HEK293T (cell line): ENCODE measurements around the gene GALC.

Experiments used
- ARNT ChIP-seq: fragments of 450-650 bp; IDR thresholded peaks from 2 replicates; pipeline ENCODE4 v1.6.1; 2017; ENCODE audit warnings: mild to moderate bottlenecking
- BHLHE40 ChIP-seq: fragments of 450-650 bp; IDR thresholded peaks from 2 replicates; pipeline ENCODE4 v1.6.1; 2016; ENCODE audit warnings: mild to moderate bottlenecking, moderate library complexity, borderline replicate concordance
- CTBP1 ChIP-seq: fragments of 450-650 bp; IDR thresholded peaks from 2 replicates; pipeline ENCODE4 v1.6.1; 2016; ENCODE audit warnings: borderline replicate concordance
- ELF4 ChIP-seq: fragments of 450-650 bp; IDR thresholded peaks from 2 replicates; pipeline ENCODE4 v1.6.1; 2017; ENCODE audit warnings: antibody characterized with exemption
- FOXA1 ChIP-seq: fragments of 450-650 bp; IDR thresholded peaks from 2 replicates; pipeline ENCODE4 v1.6.1; 2016; ENCODE audit warnings: mild to moderate bottlenecking
- FOXK2 ChIP-seq: fragments of 450-650 bp; IDR thresholded peaks from 2 replicates; pipeline ENCODE4 v1.6.1; 2016; ENCODE audit warnings: mild to moderate bottlenecking
- FOXM1 ChIP-seq: fragments of 450-650 bp; IDR thresholded peaks from 2 replicates; pipeline ENCODE4 v1.6.1; 2017; ENCODE audit warnings: mild to moderate bottlenecking, borderline replicate concordance
- L3MBTL2 ChIP-seq: fragments of 450-650 bp; conservative IDR thresholded peaks from 2 replicates; pipeline ENCODE4 v1.6.1; 2016; ENCODE audit warnings: mild to moderate bottlenecking
- LEF1 ChIP-seq: fragments of 450-650 bp; IDR thresholded peaks from 2 replicates; pipeline ENCODE4 v1.6.1; 2017; ENCODE audit warnings: mild to moderate bottlenecking, borderline replicate concordance
- NFRKB ChIP-seq: fragments of 450-650 bp; IDR thresholded peaks from 2 replicates; pipeline ENCODE4 v1.6.1; 2016; ENCODE audit warnings: mild to moderate bottlenecking, moderate library complexity
- SP1 ChIP-seq: fragments of 450-650 bp; IDR thresholded peaks from 2 replicates; pipeline ENCODE4 v1.6.1; 2017
- SUZ12 ChIP-seq: fragments of 450-650 bp; IDR thresholded peaks from 2 replicates; pipeline ENCODE4 v1.6.1; 2016; ENCODE audit warnings: mild to moderate bottlenecking
- TARDBP ChIP-seq: fragments of 450-650 bp; IDR thresholded peaks from 2 replicates; pipeline ENCODE4 v1.6.1; 2016
- TF ChIP-seq, protein P1 (sequence below): fragments of 450-650 bp; IDR thresholded peaks from 2 replicates; pipeline ENCODE4 v1.6.1; 2016

GRCh38 chr14:87901236-87901635 is 91.7 kb downstream of the GALC start:
- TF ChIP-seq BHLHE40 = no peak
- no peak for TF ChIP-seq SUZ12
- TF ChIP-seq, protein P1, sequence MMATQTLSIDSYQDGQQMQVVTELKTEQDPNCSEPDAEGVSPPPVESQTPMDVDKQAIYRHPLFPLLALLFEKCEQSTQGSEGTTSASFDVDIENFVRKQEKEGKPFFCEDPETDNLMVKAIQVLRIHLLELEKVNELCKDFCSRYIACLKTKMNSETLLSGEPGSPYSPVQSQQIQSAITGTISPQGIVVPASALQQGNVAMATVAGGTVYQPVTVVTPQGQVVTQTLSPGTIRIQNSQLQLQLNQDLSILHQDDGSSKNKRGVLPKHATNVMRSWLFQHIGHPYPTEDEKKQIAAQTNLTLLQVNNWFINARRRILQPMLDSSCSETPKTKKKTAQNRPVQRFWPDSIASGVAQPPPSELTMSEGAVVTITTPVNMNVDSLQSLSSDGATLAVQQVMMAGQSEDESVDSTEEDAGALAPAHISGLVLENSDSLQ = no peak
- no peak for TF ChIP-seq ARNT
- TF ChIP-seq CTBP1 = no peak
- TF ChIP-seq FOXA1 = no peak
- TF ChIP-seq L3MBTL2 = no peak
- no peak for TF ChIP-seq TARDBP
- TF ChIP-seq FOXK2 = no peak
- TF ChIP-seq SP1 = no peak
- TF ChIP-seq NFRKB = no peak
- TF ChIP-seq ELF4 = no peak
- TF ChIP-seq FOXM1 = no peak
- no peak for TF ChIP-seq LEF1
